ENCODE measurements around the gene PHF23. TPM values are rescaled to one million over a fixed set of nuclear protein-coding genes. Genes with fewer than 3 reads are reported as not detected.

PHF23 gene
- total RNA-seq, 1 experiment from 2014 or later, result 32.7 TPM

DNA sequence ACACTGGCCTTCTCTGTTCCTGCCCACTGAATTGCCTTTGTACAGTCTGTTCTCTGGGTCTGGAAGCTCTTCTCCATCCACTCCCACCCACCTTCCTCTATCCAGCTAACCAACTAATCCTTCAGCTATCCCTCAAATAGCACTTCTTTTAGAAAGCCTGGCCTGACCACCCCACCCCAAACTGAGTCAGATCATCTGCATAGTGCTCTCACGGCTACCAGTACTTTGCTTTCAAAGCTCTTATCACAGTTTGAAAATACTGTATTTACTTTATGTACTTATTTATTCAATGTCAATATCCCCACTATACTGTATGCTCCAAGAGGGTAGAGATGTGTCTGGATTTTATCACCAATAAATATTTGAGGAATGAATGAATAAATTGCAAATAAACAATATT, 27.5 kb upstream of the PHF23 start:
- Histone ChIP-seq H2AFZ (ENCODE audit: low read length) (no peak overlapping the region), H3K4me2 (ENCODE audit: low read length) (no peak overlapping the region), H3K4me1 (ENCODE audit: insufficient read depth, low read length) (peaks cover 15% of the 10 kb centered on the region), H3K4me3 (ENCODE audit: low read length) (no peak overlapping the region), H3F3A (ENCODE audit: low read length, unreplicated experiment) (no peaks in the 10 kb centered on the region), H3K27ac (ENCODE audit: low read length) (no peak overlapping the region), H4K20me1 (ENCODE audit: low read length) (no peaks in the 10 kb centered on the region), H3K27me3 (ENCODE audit: low read length) (no peaks in the 10 kb centered on the region), H3K79me2 (ENCODE audit: low read length) (peaks cover 10% of the 10 kb centered on the region), H3K9ac (ENCODE audit: low read length) (no peak overlapping the region), H3K9me3 (ENCODE audit: low read length) (no peaks in the 10 kb centered on the region), H3K9me2 (replicated peaks; ENCODE audit: low read length) (no peaks in the 10 kb centered on the region), H3K36me3 (ENCODE audit: low read depth, low read length) (no peaks in the 10 kb centered on the region)
- ATAC-seq, result no peak; the same call in 1 of the 2 replicates
- intact Hi-C loops (cut with micrococcal nuclease), result no loop called here
- no peak for DNase-seq
- no TSS peak for BruUV-seq (replicated peaks)
- POLR2A ChIA-PET (ENCODE audit: unreplicated experiment), result interaction anchor here (0.5 to 0.7 kb wide), 4 partner anchors 16 to 280 kb away, joined by 3 to 17 read pairs (median 4); partner anchors contain the start of gene SLC16A13
- TF ChIP-seq EZH2phosphoT487 (IDR thresholded peaks at IDR 0.05; ENCODE audit: borderline replicate concordance, low read length), result no peak
- TF ChIP-seq, protein P1, sequence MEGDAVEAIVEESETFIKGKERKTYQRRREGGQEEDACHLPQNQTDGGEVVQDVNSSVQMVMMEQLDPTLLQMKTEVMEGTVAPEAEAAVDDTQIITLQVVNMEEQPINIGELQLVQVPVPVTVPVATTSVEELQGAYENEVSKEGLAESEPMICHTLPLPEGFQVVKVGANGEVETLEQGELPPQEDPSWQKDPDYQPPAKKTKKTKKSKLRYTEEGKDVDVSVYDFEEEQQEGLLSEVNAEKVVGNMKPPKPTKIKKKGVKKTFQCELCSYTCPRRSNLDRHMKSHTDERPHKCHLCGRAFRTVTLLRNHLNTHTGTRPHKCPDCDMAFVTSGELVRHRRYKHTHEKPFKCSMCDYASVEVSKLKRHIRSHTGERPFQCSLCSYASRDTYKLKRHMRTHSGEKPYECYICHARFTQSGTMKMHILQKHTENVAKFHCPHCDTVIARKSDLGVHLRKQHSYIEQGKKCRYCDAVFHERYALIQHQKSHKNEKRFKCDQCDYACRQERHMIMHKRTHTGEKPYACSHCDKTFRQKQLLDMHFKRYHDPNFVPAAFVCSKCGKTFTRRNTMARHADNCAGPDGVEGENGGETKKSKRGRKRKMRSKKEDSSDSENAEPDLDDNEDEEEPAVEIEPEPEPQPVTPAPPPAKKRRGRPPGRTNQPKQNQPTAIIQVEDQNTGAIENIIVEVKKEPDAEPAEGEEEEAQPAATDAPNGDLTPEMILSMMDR (conservative IDR thresholded peaks at IDR 0.05; ENCODE audit: low read depth, low read length), result no peak
- no peak for TF ChIP-seq EZH2 (IDR thresholded peaks at IDR 0.05; ENCODE audit: low read length, unreplicated experiment)
- CTCF ChIA-PET, result no interaction called here

- no peak for TF ChIP-seq EZH2phosphoT487 (IDR thresholded peaks at IDR 0.05; ENCODE audit: borderline replicate concordance, low read length)
- TF ChIP-seq, protein P1 (conservative IDR thresholded peaks at IDR 0.05; ENCODE audit: low read depth, low read length), result no peak
- no peak for TF ChIP-seq EZH2 (IDR thresholded peaks at IDR 0.05; ENCODE audit: low read length, unreplicated experiment)
- DNase-seq (no peak), ATAC-seq (no peak)
- H3K9me3 ChIP-seq (ENCODE audit: low read length), result no peaks in the 10 kb centered on the region
- intact Hi-C loops (cut with micrococcal nuclease), result loop anchor here (2.0 to 5.0 kb wide), 2 partner anchors 17 to 219 kb away; partner anchors contain the start of genes POLR2A, SLC2A4 and SLC35G6
- H3K9ac ChIP-seq (ENCODE audit: low read length), result peak overlapping the region; percentile 93
- H3K36me3 ChIP-seq (ENCODE audit: low read depth, low read length), result peaks cover 4% of the 10 kb centered on the region; the same call in 1 of the 2 replicates
- peak overlapping the region; percentile 96 for H3K4me2 ChIP-seq (ENCODE audit: low read length)
- no peaks in the 10 kb centered on the region for H3K9me2 ChIP-seq (replicated peaks; ENCODE audit: low read length)
- H3K79me2 ChIP-seq (ENCODE audit: low read length), result peaks cover 40% of the 10 kb centered on the region
- H2AFZ ChIP-seq (ENCODE audit: low read length), result peak overlapping the region; percentile 65; the same call in 1 of the 2 replicates
- peaks cover 14% of the 10 kb centered on the region; the same call in 1 of the 2 replicates for H4K20me1 ChIP-seq (ENCODE audit: low read length)
- H3K27me3 ChIP-seq (ENCODE audit: low read length), result no peaks in the 10 kb centered on the region
- CTCF ChIA-PET, result interaction anchor here (0.5 kb wide), 1 partner anchor 80 kb away, joined by 4 read pairs; no protein-coding TSS in a partner anchor
- no TSS peak for BruUV-seq (replicated peaks)
- H3K4me1 ChIP-seq (ENCODE audit: insufficient read depth, low read length), result peaks cover 27% of the 10 kb centered on the region
- no peaks in the 10 kb centered on the region for H3F3A ChIP-seq (ENCODE audit: low read length, unreplicated experiment)
- H3K4me3 ChIP-seq (ENCODE audit: low read length), result peak overlapping the region; percentile 97
- POLR2A ChIA-PET (ENCODE audit: unreplicated experiment), result interaction anchor here (0.6 kb wide), 2 partner anchors 42 to 140 kb away, joined by 3 to 4 read pairs; partner anchors contain the start of gene TMEM256
- peak overlapping the region; percentile 93 for H3K27ac ChIP-seq (ENCODE audit: low read length)
These were observed 24.5 kb upstream of the PHF23 start for GRCh38 chr17:7263801-7264078.
